ENCODE data around the gene GYPA.
"Not testable (repeated sequence)": the region's sequence is repeated elsewhere in the genome, so short reads cannot be mapped to it uniquely, and the experiment has no call there.

GYPA gene

GRCh38 chr4:144115519-144115918 lies 25.0 kb downstream of the GYPA start:
- no peak for TF ChIP-seq CTCF (IDR thresholded peaks at IDR 0.05; ENCODE audit: insufficient read depth, low read depth, low read length, missing control alignments)
- no peak overlapping the region for H3K4me3 ChIP-seq (ENCODE audit: low read depth, low read length)
- DNase-seq (ENCODE audit: low read depth): peak; percentile 18

- TF ChIP-seq CTCF (IDR thresholded peaks at IDR 0.05; ENCODE audit: insufficient read depth, low read depth, low read length, missing control alignments): no peak
- no peak for DNase-seq (ENCODE audit: low read depth)
- H3K4me3 ChIP-seq (ENCODE audit: low read depth, low read length): no peak overlapping the region
Observed at GRCh38 chr4:144113546-144113945, 27.0 kb downstream of the GYPA start.

- DNase-seq (ENCODE audit: low read depth): no peak
- no peak for TF ChIP-seq CTCF (IDR thresholded peaks at IDR 0.05; ENCODE audit: insufficient read depth, low read depth, low read length, missing control alignments)
- no peak overlapping the region for H3K4me3 ChIP-seq (ENCODE audit: low read depth, low read length)
Observed at GRCh38 chr4:144104509-144105130, 35.9 kb downstream of the GYPA start.

- not testable (repeated sequence) for H3K4me3 ChIP-seq (ENCODE audit: low read depth, low read length); DNase-seq (ENCODE audit: low read depth)
Observed at GRCh38 chr4:144097776-144098175, 42.7 kb downstream of the GYPA start.

GRCh38 chr4:144093995-144094394 lies 46.5 kb downstream of the GYPA start:
- not testable (repeated sequence) for DNase-seq (ENCODE audit: low read depth)

GRCh38 chr4:144091181-144091580 lies 49.3 kb downstream of the GYPA start:
- not testable (repeated sequence) for DNase-seq (ENCODE audit: low read depth); H3K4me3 ChIP-seq (ENCODE audit: low read depth, low read length)

More at GRCh38 chr4:144093995-144094394, 46.5 kb downstream of the GYPA start:
- H3K4me3 ChIP-seq (ENCODE audit: low read depth, low read length): not testable (repeated sequence)

GRCh38 chr4:144090744-144091143 lies 49.8 kb downstream of the GYPA start:
- TF ChIP-seq CTCF (IDR thresholded peaks at IDR 0.05; ENCODE audit: insufficient read depth, low read depth, low read length, missing control alignments): no peak
- peak; percentile 1 for DNase-seq (ENCODE audit: low read depth)

GRCh38 chr4:144082053-144082452 lies 58.5 kb downstream of the GYPA start:
- not testable (repeated sequence) for H3K4me3 ChIP-seq (ENCODE audit: low read depth, low read length); DNase-seq (ENCODE audit: low read depth)

More at GRCh38 chr4:144090744-144091143, 49.8 kb downstream of the GYPA start:
- H3K4me3 ChIP-seq (ENCODE audit: low read depth, low read length): no peak overlapping the region

GRCh38 chr4:144080135-144080534 lies 60.4 kb downstream of the GYPA start:
- not testable (repeated sequence) for DNase-seq (ENCODE audit: low read depth); H3K4me3 ChIP-seq (ENCODE audit: low read depth, low read length)

GRCh38 chr4:144078746-144079145 lies 61.8 kb downstream of the GYPA start:
- H3K4me3 ChIP-seq (ENCODE audit: low read depth, low read length); DNase-seq (ENCODE audit: low read depth): not testable (repeated sequence)

GRCh38 chr4:144061556-144061955 lies 79.0 kb downstream of the GYPA start:
- DNase-seq (ENCODE audit: low read depth); H3K4me3 ChIP-seq (ENCODE audit: low read depth, low read length): not testable (repeated sequence)

GRCh38 chr4:144060234-144060859 lies 80.2 kb downstream of the GYPA start:
- H3K4me3 ChIP-seq (ENCODE audit: low read depth, low read length): not testable (repeated sequence)
- peak; percentile 10 for DNase-seq (ENCODE audit: low read depth)
